GM12875 (cell line): ENCODE measurements around the gene SOX12.

Source experiments
- H3K4me3 ChIP-seq: one replicate; pipeline ENCODE4 v1.5.1; 2011; ENCODE audit warnings: low read depth, low read length, control low read depth
- CTCF ChIP-seq: IDR thresholded peaks from 2 replicates; pipeline ENCODE4 v1.5.1; 2011; ENCODE audit warnings: low read depth, mild to moderate bottlenecking, control low read depth, inconsistent platforms, low read length, moderate library complexity, borderline replicate concordance; ENCODE audit not compliant: insufficient read depth

The SOX12 gene

GRCh38 chr20:301886-302848 lies 23.2 kb upstream of the SOX12 start:
- TF ChIP-seq CTCF: no peak
- H3K4me3 ChIP-seq: no peak overlapping the region

GRCh38 chr20:305745-306144 lies 19.6 kb upstream of the SOX12 start:
- no peak for TF ChIP-seq CTCF
- H3K4me3 ChIP-seq: no peak overlapping the region

GRCh38 chr20:308427-309038 lies 16.8 kb upstream of the SOX12 start:
- no peak for TF ChIP-seq CTCF
- H3K4me3 ChIP-seq: no peak overlapping the region

GRCh38 chr20:309306-309840 lies 16.0 kb upstream of the SOX12 start:
- TF ChIP-seq CTCF: no peak
- no peak overlapping the region for H3K4me3 ChIP-seq

GRCh38 chr20:309841-310644 lies 15.3 kb upstream of the SOX12 start:
- peak overlapping the region; percentile 28 for H3K4me3 ChIP-seq
- no peak for TF ChIP-seq CTCF

- no peak overlapping the region for H3K4me3 ChIP-seq
- TF ChIP-seq CTCF: no peak
These were observed 14.7 kb upstream of the SOX12 start for GRCh38 chr20:310645-311044.
